TTC549 (cell line): ENCODE data around the gene EDN3.

ENCODE experiments used
- FAIRE-seq: peaks from 2 replicates; lab custom pipeline; 2012; peaks lifted over from hg19 to GRCh38; lab: Jason Lieb, UNC

The EDN3 gene

GRCh38 chr20:59365611-59366285 is 65.3 kb downstream of the EDN3 start:
- no peak for FAIRE-seq

GRCh38 chr20:59371431-59371830 is 71.0 kb downstream of the EDN3 start:
- no peak for FAIRE-seq

GRCh38 chr20:59374261-59374660 is 73.8 kb downstream of the EDN3 start:
- peak; percentile 34 for FAIRE-seq

GRCh38 chr20:59375541-59375940 is 75.1 kb downstream of the EDN3 start:
- FAIRE-seq: no peak
